ENCODE results near the gene CBARP. TPM values are rescaled to one million over a fixed set of nuclear protein-coding genes. Genes with fewer than 3 reads are reported as not detected.

CBARP gene
- total and polyA plus RNA-seq, 2 of the 13 experiments (the other 11 are each of a cell fraction or from before 2014, with no cell fraction given), result 1.2 to 1.4 TPM

DNA sequence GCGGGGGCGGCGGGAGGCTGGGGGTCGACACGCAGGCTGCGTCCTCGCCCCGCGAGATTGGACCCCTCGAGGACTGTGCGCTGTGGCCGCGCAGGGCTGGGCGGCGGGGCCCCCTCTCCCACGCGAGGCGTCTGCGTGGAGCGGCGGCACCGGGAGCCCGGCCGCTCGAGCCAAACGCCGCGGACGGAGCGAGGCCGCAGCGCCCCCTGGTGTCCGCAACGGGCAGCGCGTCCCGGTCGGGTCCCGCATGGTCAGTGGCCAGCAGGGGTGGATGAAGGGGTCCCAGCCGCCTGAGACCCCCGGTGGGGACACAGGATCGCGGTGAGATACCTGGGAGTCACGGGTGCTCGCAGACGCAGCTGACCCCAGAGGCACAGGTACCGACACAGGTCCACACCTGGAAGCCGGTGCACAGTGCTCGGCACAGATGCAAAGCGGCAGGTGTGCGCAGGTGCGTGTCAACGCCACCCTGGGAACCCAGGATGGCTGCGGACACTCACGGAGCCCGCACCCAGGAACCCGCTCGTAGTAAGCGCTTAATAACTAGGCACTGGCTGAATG lies 29.2 kb upstream of the CBARP start (continued):
- TF ChIP-seq, protein P1, sequence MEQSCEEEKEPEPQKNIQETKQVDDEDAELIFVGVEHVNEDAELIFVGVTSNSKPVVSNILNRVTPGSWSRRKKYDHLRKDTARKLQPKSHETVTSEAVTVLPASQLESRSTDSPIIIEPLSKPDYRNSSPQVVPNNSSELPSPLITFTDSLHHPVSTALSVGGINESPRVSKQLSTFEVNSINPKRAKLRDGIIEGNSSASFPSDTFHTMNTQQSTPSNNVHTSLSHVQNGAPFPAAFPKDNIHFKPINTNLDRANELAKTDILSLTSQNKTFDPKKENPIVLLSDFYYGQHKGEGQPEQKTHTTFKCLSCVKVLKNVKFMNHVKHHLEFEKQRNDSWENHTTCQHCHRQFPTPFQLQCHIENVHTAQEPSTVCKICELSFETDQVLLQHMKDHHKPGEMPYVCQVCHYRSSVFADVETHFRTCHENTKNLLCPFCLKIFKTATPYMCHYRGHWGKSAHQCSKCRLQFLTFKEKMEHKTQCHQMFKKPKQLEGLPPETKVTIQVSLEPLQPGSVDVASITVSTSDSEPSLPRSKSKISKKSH (CRISPR knock-in tag; IDR thresholded peaks at IDR 0.05; ENCODE audit: borderline replicate concordance), result no peak
- TF ChIP-seq, protein P2, sequence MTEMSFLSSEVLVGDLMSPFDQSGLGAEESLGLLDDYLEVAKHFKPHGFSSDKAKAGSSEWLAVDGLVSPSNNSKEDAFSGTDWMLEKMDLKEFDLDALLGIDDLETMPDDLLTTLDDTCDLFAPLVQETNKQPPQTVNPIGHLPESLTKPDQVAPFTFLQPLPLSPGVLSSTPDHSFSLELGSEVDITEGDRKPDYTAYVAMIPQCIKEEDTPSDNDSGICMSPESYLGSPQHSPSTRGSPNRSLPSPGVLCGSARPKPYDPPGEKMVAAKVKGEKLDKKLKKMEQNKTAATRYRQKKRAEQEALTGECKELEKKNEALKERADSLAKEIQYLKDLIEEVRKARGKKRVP (CRISPR knock-in tag; IDR thresholded peaks at IDR 0.05), result no peak
- TF ChIP-seq ZNF331 (CRISPR knock-in tag; IDR thresholded peaks at IDR 0.05), result peak; percentile 37; the same call in 1 of the 2 replicates
- TF ChIP-seq, protein P3, sequence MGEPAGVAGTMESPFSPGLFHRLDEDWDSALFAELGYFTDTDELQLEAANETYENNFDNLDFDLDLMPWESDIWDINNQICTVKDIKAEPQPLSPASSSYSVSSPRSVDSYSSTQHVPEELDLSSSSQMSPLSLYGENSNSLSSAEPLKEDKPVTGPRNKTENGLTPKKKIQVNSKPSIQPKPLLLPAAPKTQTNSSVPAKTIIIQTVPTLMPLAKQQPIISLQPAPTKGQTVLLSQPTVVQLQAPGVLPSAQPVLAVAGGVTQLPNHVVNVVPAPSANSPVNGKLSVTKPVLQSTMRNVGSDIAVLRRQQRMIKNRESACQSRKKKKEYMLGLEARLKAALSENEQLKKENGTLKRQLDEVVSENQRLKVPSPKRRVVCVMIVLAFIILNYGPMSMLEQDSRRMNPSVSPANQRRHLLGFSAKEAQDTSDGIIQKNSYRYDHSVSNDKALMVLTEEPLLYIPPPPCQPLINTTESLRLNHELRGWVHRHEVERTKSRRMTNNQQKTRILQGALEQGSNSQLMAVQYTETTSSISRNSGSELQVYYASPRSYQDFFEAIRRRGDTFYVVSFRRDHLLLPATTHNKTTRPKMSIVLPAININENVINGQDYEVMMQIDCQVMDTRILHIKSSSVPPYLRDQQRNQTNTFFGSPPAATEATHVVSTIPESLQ (CRISPR knock-in tag; conservative IDR thresholded peaks at IDR 0.05), result no peak
- TF ChIP-seq RARA (CRISPR knock-in tag; IDR thresholded peaks at IDR 0.05), result no peak; the same call in 1 of the 2 replicates
- no peak for TF ChIP-seq RFXAP (CRISPR knock-in tag; IDR thresholded peaks at IDR 0.05; ENCODE audit: borderline replicate concordance)
- TF ChIP-seq HHEX (CRISPR knock-in tag; IDR thresholded peaks at IDR 0.05), result no peak
- TF ChIP-seq TEAD2 (CRISPR knock-in tag; IDR thresholded peaks at IDR 0.05), result no peak
- no peak for TF ChIP-seq ZNF577 (CRISPR knock-in tag; IDR thresholded peaks at IDR 0.05; ENCODE audit: borderline replicate concordance, low read depth)
- no peak for TF ChIP-seq RBFOX2 (IDR thresholded peaks at IDR 0.05; ENCODE audit: low read depth, low read length)
- TF ChIP-seq ARNT (IDR thresholded peaks at IDR 0.05), result no peak
- TF ChIP-seq ZFP82 (CRISPR knock-in tag; IDR thresholded peaks at IDR 0.05; ENCODE audit: borderline replicate concordance), result no peak
- no peak for TF ChIP-seq ZNF720 (CRISPR knock-in tag; IDR thresholded peaks at IDR 0.05)
- TF ChIP-seq SRSF9 (IDR thresholded peaks at IDR 0.05; ENCODE audit: borderline replicate concordance, insufficient read depth, low read depth, low read length, poor library complexity, severe bottlenecking), result no peak
- TF ChIP-seq YEATS4 (CRISPR knock-in tag; IDR thresholded peaks at IDR 0.05; ENCODE audit: borderline replicate concordance), result peak; percentile 34
- no peak for TF ChIP-seq PHF5A (CRISPR knock-in tag; IDR thresholded peaks at IDR 0.05; ENCODE audit: low read depth, unreplicated experiment)
- TF ChIP-seq SP2 (CRISPR knock-in tag; IDR thresholded peaks at IDR 0.05), result no peak
- no peak for TF ChIP-seq ZBTB3 (CRISPR knock-in tag; IDR thresholded peaks at IDR 0.05; ENCODE audit: borderline replicate concordance, low read depth)
- TF ChIP-seq SAP130 (CRISPR knock-in tag; IDR thresholded peaks at IDR 0.05; ENCODE audit: low read depth), result 0 out of 2 replicates have a peak, but pooled peaks have one; percentile 44
- 0 out of 2 replicates have a peak, but pooled peaks have one; percentile 39 for TF ChIP-seq HES4 (CRISPR knock-in tag; IDR thresholded peaks at IDR 0.05; ENCODE audit: borderline replicate concordance)
- TF ChIP-seq CENPT (CRISPR knock-in tag; IDR thresholded peaks at IDR 0.05; ENCODE audit: low read depth), result no peak; the same call in 1 of the 2 replicates
- TF ChIP-seq ZNF782 (CRISPR knock-in tag; IDR thresholded peaks at IDR 0.05; ENCODE audit: borderline replicate concordance), result no peak
- no peak for TF ChIP-seq KDM1A (CRISPR knock-in tag; IDR thresholded peaks at IDR 0.05)
- no peak for TF ChIP-seq NCOA1 (CRISPR knock-in tag; IDR thresholded peaks at IDR 0.05)
- TF ChIP-seq TBL1XR1 (IDR thresholded peaks at IDR 0.05; ENCODE audit: borderline replicate concordance, low read length, partially characterized antibody), result no peak
- no peak for TF ChIP-seq JUND (CRISPR knock-in tag; IDR thresholded peaks at IDR 0.05)
